ENCODE measurements around the gene EBF3.

DNA sequence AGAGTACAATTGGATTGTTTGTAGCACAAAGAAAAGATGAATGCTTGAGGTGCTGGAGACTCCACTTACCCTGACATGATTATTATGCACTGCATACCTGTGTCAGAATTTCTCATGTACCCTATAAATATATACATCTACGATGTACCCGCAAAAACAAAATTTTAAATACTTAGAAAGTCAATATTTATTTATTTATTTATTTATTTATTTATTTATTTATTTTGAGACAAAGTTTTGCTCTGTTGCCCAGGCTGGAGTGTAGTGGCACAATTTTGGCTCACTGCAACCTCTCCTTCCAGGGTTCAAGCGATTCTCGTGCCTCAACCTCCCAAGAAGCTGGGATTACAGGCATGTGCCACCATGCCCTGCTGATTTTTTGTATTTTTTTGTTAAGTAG, 35.1 kb upstream of the EBF3 start:
- TF ChIP-seq, protein P1, sequence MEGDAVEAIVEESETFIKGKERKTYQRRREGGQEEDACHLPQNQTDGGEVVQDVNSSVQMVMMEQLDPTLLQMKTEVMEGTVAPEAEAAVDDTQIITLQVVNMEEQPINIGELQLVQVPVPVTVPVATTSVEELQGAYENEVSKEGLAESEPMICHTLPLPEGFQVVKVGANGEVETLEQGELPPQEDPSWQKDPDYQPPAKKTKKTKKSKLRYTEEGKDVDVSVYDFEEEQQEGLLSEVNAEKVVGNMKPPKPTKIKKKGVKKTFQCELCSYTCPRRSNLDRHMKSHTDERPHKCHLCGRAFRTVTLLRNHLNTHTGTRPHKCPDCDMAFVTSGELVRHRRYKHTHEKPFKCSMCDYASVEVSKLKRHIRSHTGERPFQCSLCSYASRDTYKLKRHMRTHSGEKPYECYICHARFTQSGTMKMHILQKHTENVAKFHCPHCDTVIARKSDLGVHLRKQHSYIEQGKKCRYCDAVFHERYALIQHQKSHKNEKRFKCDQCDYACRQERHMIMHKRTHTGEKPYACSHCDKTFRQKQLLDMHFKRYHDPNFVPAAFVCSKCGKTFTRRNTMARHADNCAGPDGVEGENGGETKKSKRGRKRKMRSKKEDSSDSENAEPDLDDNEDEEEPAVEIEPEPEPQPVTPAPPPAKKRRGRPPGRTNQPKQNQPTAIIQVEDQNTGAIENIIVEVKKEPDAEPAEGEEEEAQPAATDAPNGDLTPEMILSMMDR (IDR thresholded peaks at IDR 0.05), result no peak
- no peak for TF ChIP-seq POLR2A (IDR thresholded peaks at IDR 0.05)
